PC-9 (cell line): ENCODE data around the gene STX12. TPM values are rescaled to one million over a fixed set of nuclear protein-coding genes. Genes with fewer than 3 reads are reported as not detected.

Experiments used
- BruUV-seq: library from RNA; stranded (reverse); fragments of 400-500 nt; replicated peaks from 2 replicates; lab custom pipeline; 2021; lab: Mats Ljungman, UMichigan
- CTCF ChIA-PET: fragments of 300-600 bp; sonication (Branson Sonifier 250); formaldehyde crosslinking; loops from one replicate; lab custom pipeline; 2022; ENCODE audit warnings: antibody characterized with exemption; lab: Charles Lee
- POLR2A ChIA-PET: fragments of 300-600 bp; sonication (Branson Sonifier 250); formaldehyde crosslinking; loops from one replicate; lab custom pipeline; 2022; ENCODE audit warnings: antibody characterized with exemption; ENCODE audit not compliant: unreplicated experiment; lab: Charles Lee
- DNase-seq, 2 experiments: peaks; one replicate each; pipeline versions ENCODE4 v3.0.0 to v3.0.0-alpha.2; 2015 to 2022; ENCODE audit warnings: mixed read lengths in 1 of 2
- H2AFZ ChIP-seq: fragments of 200-600 bp; sonication (generic); 2 replicates; pipeline ENCODE4 v1.8.1; 2017; ENCODE audit warnings: antibody characterized with exemption
- H3F3A ChIP-seq: fragments of 200-600 bp; sonication (generic); 2 replicates; pipeline ENCODE4 v1.8.1; 2017; ENCODE audit warnings: antibody characterized with exemption, mild to moderate bottlenecking, low read depth; ENCODE audit not compliant: insufficient read depth
- H3K27ac ChIP-seq: fragments of 200-600 bp; sonication (generic); 2 replicates; pipeline ENCODE4 v1.6.1; 2016; ENCODE audit warnings: mixed run types
- H3K27me3 ChIP-seq: fragments of 200-600 bp; sonication (generic); 2 replicates; pipeline ENCODE4 v1.6.1; 2016; ENCODE audit warnings: low read depth, mixed run types; ENCODE audit not compliant: insufficient read depth
- H3K36me3 ChIP-seq: fragments of 200-600 bp; sonication (generic); 2 replicates; pipeline ENCODE4 v1.6.1; 2016; ENCODE audit warnings: low read depth, mixed run types
- H3K4me1 ChIP-seq: fragments of 200-600 bp; sonication (generic); replicated peaks from 2 replicates; pipeline ENCODE4 v1.6.1; 2016; ENCODE audit warnings: mixed run types; ENCODE audit not compliant: insufficient read depth
- H3K4me2 ChIP-seq: fragments of 200-600 bp; sonication (generic); 2 replicates; pipeline ENCODE4 v1.6.1; 2017; ENCODE audit warnings: mixed run types
- H3K4me3 ChIP-seq: fragments of 200-600 bp; sonication (generic); 2 replicates; pipeline ENCODE4 v1.6.1; 2016; ENCODE audit warnings: mixed run types
- H3K79me2 ChIP-seq: fragments of 200-600 bp; sonication (generic); 2 replicates; pipeline ENCODE4 v1.6.1; 2017; ENCODE audit warnings: low read depth, mixed run types
- H3K9me2 ChIP-seq: fragments of 200-600 bp; sonication (generic); 2 replicates; pipeline ENCODE4 v1.8.1; 2017; ENCODE audit warnings: mild to moderate bottlenecking; ENCODE audit not compliant: insufficient read depth
- H3K9me3 ChIP-seq: fragments of 200-600 bp; sonication (generic); 2 replicates; pipeline ENCODE4 v1.8.1; 2016; ENCODE audit warnings: low read depth; ENCODE audit not compliant: insufficient read depth
- H4K20me1 ChIP-seq: fragments of 200-600 bp; sonication (generic); 2 replicates; pipeline ENCODE4 v1.8.1; 2017; ENCODE audit not compliant: insufficient read depth
- CTCF ChIP-seq: fragments of 200-600 bp; sonication (generic); conservative IDR thresholded peaks from 2 replicates; pipeline ENCODE4 v1.6.1; 2017; ENCODE audit warnings: mixed run types, antibody characterized with exemption, mild to moderate bottlenecking, moderate library complexity
- EZH2 ChIP-seq: fragments of 200-600 bp; sonication (generic); IDR thresholded peaks from 2 replicates; pipeline ENCODE4 v1.8.0; 2017; ENCODE audit warnings: antibody characterized with exemption, low read depth
- intact Hi-C: fragments of 100-400 bp; cut with micrococcal nuclease; formaldehyde crosslinking; loops from one replicate; pipeline ENCODE4 v1.10.0; 2022; ENCODE audit not compliant: unreplicated experiment
- total RNA-seq: library from RNA; stranded (reverse); gene quantifications from 2 replicates; pipeline ENCODE4 v1.2.3, GENCODE V29; 2021

Gene STX12
- total RNA-seq, 1 experiment from 2014 or later, result 23.7 TPM

- no peaks in the 10 kb centered on the region for H3K27me3 ChIP-seq
- TF ChIP-seq CTCF, result no peak
- TF ChIP-seq EZH2, result no peak
- H3K4me1 ChIP-seq, result 0 out of 2 replicates have a peak, but pooled peaks cover 14% of the 10 kb centered on the region
- ChIA-PET POLR2A (interaction anchor here (0.6 to 1.0 kb wide), 6 partner anchors 12 to 485 kb away, joined by 4 to 8 read pairs (median 6); partner anchors contain the start of genes FAM76A and STX12), CTCF (interaction anchor here (0.6 to 1.0 kb wide), 2 partner anchors 58 to 162 kb away, joined by 3 to 5 read pairs; partner anchors contain the start of gene STX12)
- no peaks in the 10 kb centered on the region for H3K9me2 ChIP-seq
- no peaks in the 10 kb centered on the region for H3K36me3 ChIP-seq
- H2AFZ ChIP-seq, result peak within 1 kb of the TSS; percentile 97
- peak; percentile 87 to 91 for DNase-seq
- H3K4me2 ChIP-seq, result peak within 1 kb of the TSS; percentile 91
- H3K79me2 ChIP-seq, result peaks cover 42% of the 10 kb centered on the region
- H4K20me1 ChIP-seq, result no peaks in the 10 kb centered on the region; the same call in none of the 2 replicates
- H3K4me3 ChIP-seq, result peak within 1 kb of the TSS; percentile 94
- peak within 1 kb of the TSS; percentile 46; the same call in 1 of the 2 replicates for H3K27ac ChIP-seq
- BruUV-seq, result TSS peak; percentile 62
- no peaks in the 10 kb centered on the region for H3K9me3 ChIP-seq
- intact Hi-C loops, result loop anchor here (5.0 kb wide), 1 partner anchor 159 kb away; the partner anchor contains the start of gene IFI6
- H3F3A ChIP-seq, result no peaks in the 10 kb centered on the region
Observed at GRCh38 chr1:27830621-27831440, 57.8 kb downstream of the STX12 start, which contains the start of gene PPP1R8. Gene PPP1R8, plus strand, starts transcription at chr1:27830782. Its CDS starts 54 bp downstream, at chr1:27830836.

- peak overlapping the region; percentile 97; the same call in 1 of the 2 replicates for H2AFZ ChIP-seq
- intact Hi-C loops, result loop anchor here (5.0 kb wide), 1 partner anchor 159 kb away; the partner anchor contains the start of gene IFI6
Observed at GRCh38 chr1:27831568-27832410, 58.8 kb downstream of the STX12 start.

More at GRCh38 chr1:27831568-27832410, 58.8 kb downstream of the STX12 start:
- Histone ChIP-seq H3K79me2 (peaks cover 42% of the 10 kb centered on the region), H3K9me3 (no peaks in the 10 kb centered on the region), H3K9me2 (no peaks in the 10 kb centered on the region), H3F3A (no peaks in the 10 kb centered on the region), H3K27ac (no peak overlapping the region), H4K20me1 (no peaks in the 10 kb centered on the region; the same call in none of the 2 replicates), H3K4me1 (0 out of 2 replicates have a peak, but pooled peaks cover 14% of the 10 kb centered on the region), H3K4me3 (peak overlapping the region; percentile 94), H3K4me2 (peak overlapping the region; percentile 91), H3K27me3 (no peaks in the 10 kb centered on the region), H3K36me3 (no peaks in the 10 kb centered on the region)
- no peak for DNase-seq
- ChIA-PET POLR2A (interaction anchor here (0.6 kb wide), 1 partner anchor 13 kb away, joined by 32 read pairs; no protein-coding TSS in a partner anchor), CTCF (no interaction called here)
- TF ChIP-seq EZH2, result no peak
- no peak for TF ChIP-seq CTCF
- BruUV-seq, result no TSS peak
